K562 (cell line): ENCODE data around the gene DLST. TPM values are rescaled to one million over a fixed set of nuclear protein-coding genes. Genes with fewer than 3 reads are reported as not detected.

Experiments
- CHD2 ChIP-seq: IDR thresholded peaks from 2 replicates; pipeline ENCODE4 v1.6.1; 2011; ENCODE audit warnings: low read depth, low read length
- CUX1 ChIP-seq: fragments of 200-800 bp; sonication (Bioruptor generic); IDR thresholded peaks from 2 replicates; pipeline ENCODE4 v1.6.1; 2016; ENCODE audit warnings: missing genetic modification characterization, missing compliant biosample characterization
- E2F4 ChIP-seq: sonication (generic); formaldehyde crosslinking; IDR thresholded peaks from 2 replicates; pipeline ENCODE4 v1.8.0; 2022; ENCODE audit warnings: mild to moderate bottlenecking, low read depth, missing genetic modification reagents
- EP400 ChIP-seq: fragments of 450-650 bp; IDR thresholded peaks from 2 replicates; pipeline ENCODE4 v1.6.1; 2017; ENCODE audit warnings: antibody characterized with exemption, mild to moderate bottlenecking, moderate library complexity
- MYC ChIP-seq, 2 experiments: fragments of 250-450 bp in 1 of 2; sonication (Bioruptor Pico) in 1 of 2; IDR thresholded peaks; 2 replicates each; pipeline versions ENCODE4 v1.5.1 to v1.6.1; 2012 to 2021; ENCODE audit warnings: low read depth in 2 of 2, borderline replicate concordance in 1 of 2, improper control_type of control experiment in 1 of 2, low read length in 1 of 2, mild to moderate bottlenecking in 1 of 2, moderate library complexity in 1 of 2
- NCOA4 ChIP-seq: fragments of 450-650 bp; IDR thresholded peaks from 2 replicates; pipeline ENCODE4 v1.6.1; 2018; ENCODE audit warnings: mild to moderate bottlenecking; ENCODE audit not compliant: partially characterized antibody
- NR2C1 ChIP-seq, 2 experiments: fragments of 450-650 bp; IDR thresholded peaks; 2 replicates each; pipeline ENCODE4 v1.6.1; 2017; ENCODE audit warnings: mild to moderate bottlenecking in 2 of 2, antibody characterized with exemption in 1 of 2, inconsistent platforms in 1 of 2, missing compliant biosample characterization in 1 of 2, missing genetic modification characterization in 1 of 2
- POLR2H ChIP-seq: IDR thresholded peaks from 2 replicates; pipeline ENCODE4 v1.6.1; 2016; ENCODE audit warnings: missing genetic modification characterization, low read depth, mild to moderate bottlenecking, control low read depth, missing compliant biosample characterization, moderate library complexity
- REST ChIP-seq, 2 experiments: fragments of 450-650 bp; formaldehyde crosslinking in 1 of 2; IDR thresholded peaks; 2 replicates each; pipeline versions ENCODE4 v1.4.0 to v1.6.1; 2014 to 2020; ENCODE audit warnings: mild to moderate bottlenecking in 2 of 2, borderline replicate concordance in 1 of 2, low read depth in 1 of 2
- ZBTB17 ChIP-seq: fragments of 450-650 bp; formaldehyde crosslinking; IDR thresholded peaks from 2 replicates; pipeline ENCODE4 v1.4.0; 2020; ENCODE audit warnings: mild to moderate bottlenecking
- ZKSCAN1 ChIP-seq: fragments of 150-350 bp; IDR thresholded peaks from 2 replicates; pipeline ENCODE4 v1.6.1; 2016; ENCODE audit warnings: low read depth, low read length
- ZNF445 ChIP-seq: fragments of 250-450 bp; sonication (Bioruptor Pico); IDR thresholded peaks from 2 replicates; pipeline ENCODE4 v1.4.0; 2020; ENCODE audit warnings: low read depth, mild to moderate bottlenecking, moderate library complexity
- polyA plus RNA-seq, 8 experiments: library from polyadenylated mRNA; depleted of rRNA in 4 of 8; stranded (reverse) in 5 of 8; unstranded in 3 of 8; fragments of >200 nt; fragmentation: Nextera tagmentation in 2 of 8; fragmentation: Illumina TruSeq in 1 of 8; extraction: Ambion mirVana in 2 of 8; extraction: Trizol in 1 of 8; gene quantifications; 2 replicates each; pipeline versions ENCODE4 v1.2.1 to v1.2.3, GENCODE V29; 2011 to 2014; ENCODE audit warnings: inconsistent platforms in 1 of 8, missing spikeins in 1 of 8
- total RNA-seq, 7 experiments: library from RNA; depleted of rRNA in 6 of 7; stranded (reverse); fragments of >200 nt in 6 of 7; fragmentation: Illumina TruSeq in 2 of 7; extraction: Trizol in 2 of 7; gene quantifications; 2 replicates each; pipeline versions ENCODE4 v1.2.1 to v1.2.3, GENCODE V29; 2011 to 2021; ENCODE audit warnings: low replicate concordance in 1 of 7

DLST gene
- total and polyA plus RNA-seq, 9 of the 15 experiments (the other 6 are each of a cell fraction or from before 2014, with no cell fraction given), result 3.0 to 73.7 (median 45.4) TPM

GRCh38 chr14:74945261-74945851 lies 63.6 kb downstream of the DLST start (continued):
- no peak for TF ChIP-seq CHD2
- no peak for TF ChIP-seq NCOA4
- TF ChIP-seq MYC (IDR thresholded peaks at IDR 0.05; ENCODE audit: low read depth, low read length), result peak; percentile 58
- TF ChIP-seq MYC (CRISPR knock-in tag; IDR thresholded peaks at IDR 0.05; ENCODE audit: borderline replicate concordance, low read depth), result no peak
- TF ChIP-seq ZBTB17 (CRISPR knock-in tag), result no peak
- peak; percentile 39; the same call in 1 of the 2 replicates for TF ChIP-seq EP400
- no peak for TF ChIP-seq ZKSCAN1
- no peak for TF ChIP-seq ZNF445 (CRISPR knock-in tag)
- no peak for TF ChIP-seq POLR2H (tag)
- no peak for TF ChIP-seq CUX1 (CRISPR knock-in tag)
- TF ChIP-seq E2F4 (CRISPR knock-in tag), result no peak
- 0 out of 2 replicates have a peak, but pooled peaks have one; percentile 33 for TF ChIP-seq NR2C1 (IDR thresholded peaks at IDR 0.05)
- peak; percentile 61 for TF ChIP-seq NR2C1 (tag; IDR thresholded peaks at IDR 0.05)
- TF ChIP-seq REST (IDR thresholded peaks at IDR 0.05; ENCODE audit: borderline replicate concordance), result peak; percentile 19; the same call in 1 of the 2 replicates
- TF ChIP-seq REST (CRISPR knock-in tag; IDR thresholded peaks at IDR 0.05; ENCODE audit: low read depth), result no peak
